T-helper 2 cell treated with Interferon-gamma antibody and Interleukin-4, amounts not matched to agents 100 ng/mL and 5 ng/mL, for 36 hours (primary cell): ENCODE measurements around the gene PTGR3. TPM values are rescaled to one million over a fixed set of nuclear protein-coding genes. Genes with fewer than 3 reads are reported as not detected.

ENCODE experiments used
- intact Hi-C: fragments of 100-400 bp; cut with micrococcal nuclease; formaldehyde crosslinking; loops from one replicate; pipeline ENCODE4 v1.15.1; 2023
- total RNA-seq: library from RNA; stranded (reverse); gene quantifications from 2 replicates; pipeline ENCODE4 v1.2.3, GENCODE V29; 2022

The PTGR3 gene
- total RNA-seq, 1 donor from 2014 or later: 25.4 TPM

- intact Hi-C loops: no loop called here
These were observed 7.4 kb upstream of the PTGR3 start for GRCh38 chr18:75216212-75216910.

- intact Hi-C loops: no loop called here
These were observed 6.7 kb upstream of the PTGR3 start for GRCh38 chr18:75215663-75216062.

- intact Hi-C loops: loop anchor here (5.0 kb wide), 2 partner anchors 923 to 1607 kb away; partner anchors contain the start of genes CYB5A and ZNF236
These were observed 6.0 kb upstream of the PTGR3 start for GRCh38 chr18:75214766-75215510.

- intact Hi-C loops: loop anchor here (5.0 kb wide), 2 partner anchors 922 to 1608 kb away; partner anchors contain the start of genes CYB5A and ZNF236
These were observed 5.4 kb upstream of the PTGR3 start for GRCh38 chr18:75214332-75214690.

- intact Hi-C loops: loop anchor here (5.0 kb wide), 2 partner anchors 921 to 1609 kb away; partner anchors contain the start of genes CYB5A and ZNF236
These were observed 4.8 kb upstream of the PTGR3 start for GRCh38 chr18:75213611-75214331.

GRCh38 chr18:75212751-75213090 lies 3.8 kb upstream of the PTGR3 start:
- intact Hi-C loops: loop anchor here (5.0 kb wide), 2 partner anchors 920 to 1610 kb away; partner anchors contain the start of genes CYB5A and ZNF236

GRCh38 chr18:75211953-75212750 lies 3.2 kb upstream of the PTGR3 start:
- intact Hi-C loops: loop anchor here (5.0 kb wide), 2 partner anchors 920 to 1610 kb away; partner anchors contain the start of genes CYB5A and ZNF236

- intact Hi-C loops: loop anchor here (5.0 kb wide), 2 partner anchors 919 to 1611 kb away; partner anchors contain the start of genes CYB5A and ZNF236
These were observed 2.6 kb upstream of the PTGR3 start for GRCh38 chr18:75211626-75211952.

GRCh38 chr18:75211002-75211621 lies 2.2 kb upstream of the PTGR3 start:
- intact Hi-C loops: loop anchor here (5.0 kb wide), 2 partner anchors 919 to 1611 kb away; partner anchors contain the start of genes CYB5A and ZNF236

- intact Hi-C loops: loop anchor here (1.0 to 5.0 kb wide), 3 partner anchors 37 to 1612 kb away; partner anchors contain the start of genes CYB5A and ZNF236
These were observed 1.5 kb upstream of the PTGR3 start, which contains the start of gene TSHZ1 for GRCh38 chr18:75210274-75211001. TSS of gene TSHZ1 (plus strand) at chr18:75210797. CDS start at chr18:75211877, 1,080 bp downstream.

- intact Hi-C loops: loop anchor here (1.0 to 5.0 kb wide), 8 partner anchors 37 to 1612 kb away; partner anchors contain the start of genes CYB5A, TIMM21 and ZNF236
These were observed 966 bp upstream of the PTGR3 start for GRCh38 chr18:75209951-75210258.

GRCh38 chr18:75208836-75209128 lies 157 bp downstream of the PTGR3 start:
- intact Hi-C loops: loop anchor here (1.0 to 5.0 kb wide), 5 partner anchors 137 to 1284 kb away; partner anchors contain the start of gene TIMM21

- intact Hi-C loops: loop anchor here (5.0 kb wide), 1 partner anchor 1284 kb away; no protein-coding TSS in a partner anchor
These were observed 644 bp downstream of the PTGR3 start for GRCh38 chr18:75208155-75208835.

- intact Hi-C loops: loop anchor here (5.0 kb wide), 1 partner anchor 1285 kb away; no protein-coding TSS in a partner anchor
These were observed 1.4 kb downstream of the PTGR3 start for GRCh38 chr18:75207310-75208154.

- intact Hi-C loops: loop anchor here (5.0 kb wide), 1 partner anchor 1286 kb away; no protein-coding TSS in a partner anchor
These were observed 2.3 kb downstream of the PTGR3 start for GRCh38 chr18:75206452-75207309.

GRCh38 chr18:75205514-75206132 lies 3.3 kb downstream of the PTGR3 start:
- intact Hi-C loops: loop anchor here (5.0 kb wide), 1 partner anchor 1287 kb away; no protein-coding TSS in a partner anchor
